Fibroblast of upper back skin (primary cell): ENCODE measurements around the gene CPEB3.
"Not testable (repeated sequence)": the region's sequence is repeated elsewhere in the genome, so short reads cannot be mapped to it uniquely, and the experiment has no call there.

Source experiments
- DNase-seq: peaks from one replicate; pipeline ENCODE4 v3.0.0-alpha.2; 2013

Gene CPEB3

DNA sequence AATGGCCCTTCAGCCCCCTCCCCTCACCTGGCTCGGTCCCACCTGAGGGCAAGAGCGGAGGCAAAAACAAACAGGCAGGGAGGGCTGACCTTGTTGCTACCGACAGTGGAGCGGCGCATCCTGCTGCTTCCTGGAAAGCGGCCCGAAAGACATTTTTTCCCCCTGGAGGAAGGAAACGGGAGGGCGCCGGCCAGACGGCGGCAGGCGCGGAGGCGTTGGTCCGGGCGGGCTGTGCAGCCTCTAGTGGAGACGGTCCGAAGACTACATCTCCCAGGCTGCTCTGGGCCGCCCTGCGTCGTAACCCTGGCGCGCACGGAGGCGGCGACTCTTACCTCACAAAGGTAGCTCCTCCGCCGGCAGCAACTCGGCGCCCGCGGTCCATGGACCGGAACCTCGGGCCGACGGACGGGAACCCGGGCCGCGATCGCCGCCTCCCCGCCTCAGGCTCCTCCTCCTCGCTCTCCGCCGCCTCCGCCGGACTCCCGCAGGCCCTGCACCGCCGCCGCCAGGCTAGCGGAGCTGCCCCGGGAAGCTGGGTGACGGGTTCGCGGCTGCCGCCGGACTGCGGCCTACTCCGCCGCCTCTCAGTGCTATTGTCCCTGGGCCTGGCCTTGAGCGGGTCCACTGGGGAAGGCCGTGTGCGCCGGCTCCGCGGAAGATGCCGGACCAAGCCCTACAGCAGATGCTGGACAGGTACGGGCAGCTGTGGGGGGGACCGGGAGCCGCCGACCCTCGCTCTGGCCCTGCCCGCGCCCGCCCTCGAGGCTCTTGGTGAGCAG, at the start of gene CPEB3, which contains the start of gene MARCHF5:
CPEB3 (minus strand) TSS at position 242 of the 779 bp plus-strand sequence. CDS start 50,728 bp downstream, outside the sequence.
MARCHF5 (plus strand) TSS at position 331 of the 779 bp plus-strand sequence; CDS start at position 659, 328 bp downstream.
- DNase-seq: peak; percentile 95

DNA sequence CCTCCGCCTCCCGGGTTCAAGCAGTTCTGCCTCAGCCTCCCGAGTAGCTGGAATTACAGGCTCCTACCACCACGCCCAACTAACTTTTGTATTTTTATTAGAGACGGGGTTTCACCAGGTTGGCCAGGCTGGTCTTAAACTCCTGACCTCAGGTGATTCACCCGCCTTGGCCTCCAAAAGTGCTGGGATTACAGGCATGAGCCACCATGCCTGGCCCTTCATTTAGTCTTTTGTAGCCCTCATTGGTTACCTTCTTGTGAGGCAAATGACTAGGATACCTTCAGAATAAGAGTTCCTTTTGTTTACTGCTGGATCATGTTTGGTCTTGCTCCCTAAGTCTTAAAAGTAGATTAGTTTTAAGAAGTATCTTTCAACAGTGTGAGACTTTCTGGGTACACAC, 39.0 kb upstream of the CPEB3 start:
- not testable (repeated sequence) for DNase-seq

DNA sequence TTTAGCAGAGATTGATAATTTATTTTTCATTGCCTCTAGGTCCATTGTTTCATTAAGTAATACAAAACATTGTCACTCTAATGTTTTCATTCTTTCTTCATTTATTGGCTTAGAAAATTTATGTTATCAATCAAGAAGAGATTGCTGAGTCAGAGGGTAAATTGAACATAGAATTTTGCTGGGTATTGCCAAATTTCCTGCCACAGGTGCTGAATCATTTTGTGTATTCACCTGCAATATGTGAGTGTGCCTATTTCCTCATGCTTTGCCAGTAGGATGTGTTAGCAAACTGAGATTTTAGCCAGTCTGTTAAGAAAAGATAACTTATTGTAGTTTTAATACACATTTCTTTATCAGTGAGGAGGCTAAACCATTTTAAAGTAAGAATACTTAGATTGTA, 38.1 kb upstream of the CPEB3 start:
- DNase-seq: no peak

DNA sequence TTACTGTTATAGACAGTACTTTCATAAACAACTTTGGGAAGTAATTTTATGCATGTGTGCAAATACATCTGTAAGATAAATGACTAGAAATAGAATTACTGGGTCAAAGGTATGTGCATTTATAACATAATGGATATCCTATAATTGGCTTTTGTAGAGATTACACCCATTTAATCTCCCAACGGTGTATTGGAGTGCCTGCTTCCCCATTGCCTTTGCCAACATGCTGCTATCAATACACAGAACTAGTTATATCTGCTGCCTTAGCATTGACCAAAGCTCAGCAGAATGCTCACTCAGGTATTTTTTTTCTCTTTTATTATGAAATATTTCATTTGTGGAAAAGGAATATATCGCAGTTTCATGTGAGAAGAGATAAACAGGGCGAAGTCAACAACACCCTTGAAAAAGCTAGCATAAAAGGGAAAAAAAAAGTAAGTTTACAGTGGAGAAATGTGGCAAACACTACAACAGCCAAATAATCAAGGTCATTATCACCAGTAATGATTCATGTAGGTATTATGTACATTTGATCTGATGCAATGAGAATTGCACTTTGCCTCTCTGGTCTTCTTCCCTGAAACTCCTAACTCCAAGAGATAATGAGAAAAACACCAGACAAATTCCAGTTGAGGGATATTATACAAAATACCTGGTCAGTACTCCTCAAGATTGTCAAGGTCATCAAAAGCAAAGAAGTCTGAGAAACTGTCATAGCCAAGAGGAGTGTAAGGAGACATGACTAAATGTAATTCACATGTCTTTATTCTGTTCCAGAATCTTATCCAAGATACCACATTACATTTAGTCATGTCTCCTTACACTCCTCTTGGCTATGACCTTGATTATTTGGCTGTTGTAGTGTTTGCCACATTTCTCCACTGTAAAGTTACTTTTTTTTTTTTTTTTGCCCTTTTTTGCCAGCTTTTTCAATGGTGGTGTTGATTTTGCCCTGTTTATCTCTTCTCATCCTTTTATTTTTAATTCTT, 36.9 kb upstream of the CPEB3 start:
- DNase-seq: no peak

DNA sequence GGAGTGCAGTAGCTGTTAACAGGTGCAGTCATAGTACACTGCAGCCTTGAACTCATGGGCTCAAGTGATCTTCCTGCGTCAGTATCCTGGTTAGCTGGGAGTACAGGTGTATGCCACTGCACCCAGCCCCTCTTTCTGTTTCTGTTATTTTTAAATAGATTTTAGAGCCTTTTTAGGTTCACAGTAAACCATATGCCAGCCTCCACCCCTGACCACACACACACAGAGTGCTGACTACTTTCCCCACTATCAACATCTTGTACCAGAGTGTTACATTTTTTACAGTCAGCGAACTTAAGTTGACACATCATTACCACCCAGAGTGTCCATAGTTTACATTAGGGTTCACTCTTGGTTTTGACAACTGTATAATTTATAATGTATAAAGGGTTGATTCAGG, 32.2 kb upstream of the CPEB3 start:
- DNase-seq: no peak

DNA sequence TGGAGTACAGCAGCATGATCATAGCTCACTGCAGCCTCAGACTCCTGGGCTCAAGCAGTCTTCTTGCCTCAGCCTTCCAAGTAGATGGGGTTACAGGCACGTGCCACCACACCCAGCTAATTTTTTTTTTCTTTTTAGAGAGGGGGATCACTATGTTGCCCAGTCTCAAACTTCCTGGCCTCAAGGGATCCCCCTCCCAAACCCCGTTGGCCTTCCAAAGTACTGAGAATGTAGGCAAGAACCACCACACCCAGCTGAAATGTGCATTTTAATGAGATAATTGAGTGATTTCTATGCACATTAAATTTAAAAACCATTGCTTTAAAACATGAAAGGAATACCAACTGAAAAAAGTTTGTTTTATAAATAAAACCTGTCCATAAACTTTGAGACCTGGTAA, 25.7 kb upstream of the CPEB3 start:
- DNase-seq: no peak

DNA sequence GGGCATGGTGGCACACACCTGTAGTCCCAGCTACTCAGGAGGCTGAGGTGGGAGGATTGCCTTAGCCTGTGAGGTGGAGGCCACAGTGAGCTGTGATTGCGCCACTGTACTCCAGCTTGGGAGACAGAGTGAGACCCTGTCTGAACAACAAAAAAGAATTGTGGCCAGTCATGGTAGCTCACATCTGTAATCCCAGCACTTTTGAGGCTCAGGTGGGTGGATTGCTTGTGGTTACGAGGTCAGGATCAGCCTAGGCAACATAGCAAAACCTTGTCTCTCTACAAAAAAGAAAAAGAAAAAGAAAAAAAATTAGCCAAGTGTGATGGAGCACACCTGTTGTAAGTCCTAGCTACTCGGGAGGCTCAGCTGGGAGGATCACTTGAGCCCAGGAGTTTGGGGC, 22.9 kb upstream of the CPEB3 start:
- no peak for DNase-seq

DNA sequence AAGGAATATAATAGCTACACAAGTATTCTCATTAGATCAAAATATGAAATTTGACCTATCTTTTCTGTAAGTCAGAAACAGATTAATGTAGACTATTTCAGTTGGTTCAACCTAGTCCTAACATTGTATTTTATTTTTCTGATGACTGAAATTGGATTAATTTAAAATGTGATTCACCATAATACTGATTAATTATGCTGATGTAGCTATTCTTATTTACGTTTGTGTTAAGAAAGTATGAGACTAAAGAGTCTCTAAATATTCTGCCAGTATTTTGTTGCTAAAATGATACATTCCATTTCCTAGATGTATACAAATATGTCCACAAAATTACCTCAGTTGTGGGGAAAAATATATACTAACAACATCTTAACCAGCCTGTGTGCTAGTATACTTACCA, 18.4 kb upstream of the CPEB3 start:
- DNase-seq: no peak

DNA sequence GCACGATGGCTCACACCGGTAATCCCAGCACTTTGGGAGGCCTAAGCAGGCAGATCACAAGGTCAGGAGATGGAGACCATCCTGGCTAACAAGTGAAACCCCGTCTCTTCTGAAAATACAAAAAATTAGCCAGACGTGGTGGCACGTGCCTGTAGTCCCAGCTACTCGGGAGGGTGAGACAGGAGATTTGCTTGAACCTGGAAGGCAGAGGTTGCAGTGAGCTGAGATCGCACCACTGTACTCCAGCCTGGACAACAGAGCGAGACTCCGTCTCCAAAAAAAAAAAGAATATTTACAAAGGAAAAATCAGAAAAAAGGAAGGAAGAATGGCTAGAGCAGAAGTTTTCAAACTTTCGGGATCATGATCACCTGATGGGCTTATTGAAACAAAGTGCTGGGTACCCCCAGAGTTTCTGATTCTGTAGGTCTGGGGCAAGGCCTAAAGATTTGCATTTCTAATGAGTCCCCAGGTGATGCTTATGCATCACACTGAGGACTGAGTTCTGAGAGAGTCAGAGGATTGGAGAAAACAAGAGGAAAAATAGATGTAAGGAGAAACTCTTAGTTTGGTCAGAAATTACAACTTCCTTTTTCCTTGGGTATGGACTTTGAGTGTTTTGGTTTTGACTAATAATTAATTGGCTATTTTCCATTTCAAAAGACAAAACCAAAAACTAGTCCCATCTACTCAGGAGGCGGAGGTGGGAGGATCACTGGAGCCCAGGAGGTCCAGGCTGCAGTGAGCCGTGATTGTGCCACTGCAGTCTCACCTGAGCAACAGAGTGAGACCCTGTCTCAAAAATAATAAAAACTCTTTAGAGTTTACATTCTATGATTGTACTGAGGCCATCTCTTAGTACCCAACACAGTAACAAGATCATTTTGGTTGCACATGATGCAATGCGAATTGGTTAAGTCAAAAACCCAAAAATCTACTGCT, 14.5 kb upstream of the CPEB3 start:
- DNase-seq: no peak

DNA sequence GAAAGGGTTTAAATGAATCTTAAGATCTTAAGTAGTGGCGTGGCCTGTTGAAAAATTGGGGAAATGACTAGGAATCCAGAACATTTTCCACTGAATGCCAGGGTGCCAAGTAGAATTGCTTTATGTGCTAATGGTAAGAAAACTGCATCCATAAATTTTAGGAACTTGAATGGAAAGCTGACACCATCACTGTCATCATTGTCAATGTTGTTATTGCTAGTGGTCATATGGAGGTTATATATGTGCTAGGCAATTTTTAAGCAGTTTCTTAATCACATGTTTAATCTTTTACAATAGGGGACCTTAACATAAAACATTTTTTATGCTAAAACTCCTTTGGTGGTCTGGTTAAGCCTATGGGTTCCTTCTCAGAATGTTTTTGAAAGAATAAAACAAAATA, 13.2 kb upstream of the CPEB3 start:
- DNase-seq: no peak

DNA sequence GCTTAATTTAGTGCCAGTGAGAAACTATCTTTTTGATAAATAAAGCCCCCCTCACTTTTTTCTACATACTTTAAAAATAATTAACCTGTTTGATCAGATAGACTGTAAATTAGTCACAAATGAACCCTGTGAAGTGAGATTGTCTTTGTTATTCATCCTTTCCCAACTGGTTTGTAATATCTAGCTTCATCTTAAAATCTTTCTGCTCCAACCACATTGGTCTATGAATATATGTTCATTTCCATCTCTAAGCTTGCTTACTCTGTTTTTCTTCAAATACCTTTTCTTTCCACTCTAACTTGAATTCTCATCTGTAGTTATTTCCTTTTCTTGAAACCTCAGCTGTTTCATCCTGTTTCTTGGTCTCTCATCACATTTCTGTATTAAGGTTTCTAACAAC, 12.2 kb upstream of the CPEB3 start:
- DNase-seq: no peak

DNA sequence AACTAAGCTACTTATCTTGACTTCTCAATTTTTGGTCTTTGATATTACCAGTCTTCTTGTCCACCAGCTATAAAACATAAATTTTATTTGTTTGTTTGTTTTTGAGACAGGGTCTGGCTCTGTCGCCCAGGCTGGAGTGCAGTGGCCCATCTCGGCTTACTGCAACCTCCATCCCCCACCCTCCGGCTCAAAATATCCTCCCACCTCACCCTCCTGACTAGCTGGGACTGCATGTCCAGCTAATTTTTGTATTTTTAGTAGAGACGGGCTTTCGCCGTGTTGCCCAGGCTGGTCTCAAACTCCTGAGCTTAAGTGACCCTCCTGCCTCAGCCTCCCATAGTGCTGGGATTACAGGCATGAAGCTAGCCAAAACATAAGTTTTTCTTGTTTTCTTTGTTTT, 7.6 kb upstream of the CPEB3 start:
- no peak for DNase-seq

DNA sequence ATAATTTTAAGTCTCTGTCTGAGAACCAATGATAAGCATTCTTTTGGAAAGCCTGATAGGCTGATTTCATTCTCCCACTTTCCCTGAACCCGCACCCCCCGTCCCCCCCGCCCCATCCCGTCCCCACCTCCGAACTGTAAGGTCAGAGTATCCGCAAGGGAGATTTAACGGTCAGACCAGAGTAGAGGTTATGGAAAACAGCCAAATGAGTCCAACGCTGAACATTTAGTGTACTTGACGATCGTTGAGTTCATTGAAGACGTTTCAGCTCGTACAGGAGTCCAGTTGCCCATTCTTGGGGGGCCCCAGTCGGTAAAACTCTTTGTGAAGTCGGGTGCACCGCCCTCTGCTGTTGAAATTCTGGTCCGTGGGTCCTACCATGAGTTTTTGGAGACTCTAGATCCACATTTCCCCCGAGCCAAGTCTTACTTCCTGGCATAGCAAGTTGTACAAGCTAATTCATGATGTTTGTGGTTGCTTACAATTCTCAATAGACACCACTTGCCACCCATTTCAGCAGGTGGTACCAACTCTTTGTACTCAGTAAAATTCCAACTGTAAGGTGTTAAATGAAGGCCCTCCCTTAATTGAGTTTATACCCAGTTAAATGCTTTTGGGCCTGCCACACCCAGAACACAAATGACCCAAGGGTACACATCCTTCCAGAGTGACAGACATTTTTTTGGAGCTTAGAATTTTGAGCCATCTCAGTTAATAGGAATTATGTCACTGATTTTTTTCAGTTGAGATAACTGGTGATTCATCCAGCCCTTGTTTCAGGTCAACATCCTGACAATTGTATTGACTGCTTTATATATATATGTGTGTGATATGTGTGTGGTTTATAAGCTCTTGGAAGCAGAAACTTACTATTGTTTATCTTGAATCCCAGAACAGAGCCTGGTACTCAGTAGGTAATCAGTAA, 1.3 kb upstream of the CPEB3 start:
- peak; percentile 50 for DNase-seq

DNA sequence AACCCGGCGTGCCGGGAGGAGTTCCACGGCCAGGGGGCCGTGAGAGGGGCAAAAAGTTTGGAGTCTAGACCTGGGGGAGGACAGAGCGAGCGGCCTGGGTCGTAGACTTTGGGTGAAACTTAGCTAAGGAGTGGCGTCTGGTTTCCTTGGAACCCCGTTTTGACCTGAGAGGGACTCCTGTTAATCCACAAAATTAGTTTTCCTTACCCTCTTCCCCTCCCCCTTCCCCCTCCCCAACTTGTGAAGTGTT, 663 bp upstream of the CPEB3 start:
- no peak for DNase-seq

DNA sequence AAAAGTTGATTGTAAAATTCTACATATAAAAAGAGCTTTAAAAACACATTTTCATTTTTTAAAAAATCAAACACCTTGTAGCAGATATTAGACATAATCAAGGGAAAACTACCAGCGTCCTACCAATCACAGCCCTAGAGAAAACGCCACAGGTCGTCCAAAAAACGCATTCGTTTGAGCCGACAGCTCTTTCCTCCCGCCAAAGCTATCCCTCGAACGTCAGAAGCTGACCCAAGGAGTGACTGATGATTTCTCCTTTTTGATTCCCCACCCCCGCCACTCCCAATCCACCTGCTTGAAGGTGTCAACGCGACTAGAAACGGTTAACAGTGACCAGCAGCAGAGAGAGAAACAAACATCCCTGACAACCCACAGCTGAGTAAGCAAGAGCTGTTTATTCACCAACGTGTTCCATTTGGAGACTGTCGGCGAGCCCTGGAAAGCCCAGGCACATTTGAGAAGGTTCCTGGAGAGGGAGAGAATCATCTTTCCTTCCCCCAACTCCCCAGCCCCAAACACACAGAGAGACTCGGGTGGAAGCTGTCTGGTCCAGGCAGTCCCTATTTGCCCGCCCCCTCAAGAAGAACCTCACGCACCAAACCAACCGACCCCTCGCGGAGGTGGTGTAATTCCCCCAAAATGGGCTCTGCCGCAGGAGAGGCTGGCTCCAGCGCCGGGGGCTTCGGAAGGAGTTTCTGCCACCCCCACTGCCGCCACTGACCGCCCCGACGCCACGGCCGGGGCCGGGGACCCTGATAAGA, 622 bp downstream of the CPEB3 start:
- DNase-seq: no peak

DNA sequence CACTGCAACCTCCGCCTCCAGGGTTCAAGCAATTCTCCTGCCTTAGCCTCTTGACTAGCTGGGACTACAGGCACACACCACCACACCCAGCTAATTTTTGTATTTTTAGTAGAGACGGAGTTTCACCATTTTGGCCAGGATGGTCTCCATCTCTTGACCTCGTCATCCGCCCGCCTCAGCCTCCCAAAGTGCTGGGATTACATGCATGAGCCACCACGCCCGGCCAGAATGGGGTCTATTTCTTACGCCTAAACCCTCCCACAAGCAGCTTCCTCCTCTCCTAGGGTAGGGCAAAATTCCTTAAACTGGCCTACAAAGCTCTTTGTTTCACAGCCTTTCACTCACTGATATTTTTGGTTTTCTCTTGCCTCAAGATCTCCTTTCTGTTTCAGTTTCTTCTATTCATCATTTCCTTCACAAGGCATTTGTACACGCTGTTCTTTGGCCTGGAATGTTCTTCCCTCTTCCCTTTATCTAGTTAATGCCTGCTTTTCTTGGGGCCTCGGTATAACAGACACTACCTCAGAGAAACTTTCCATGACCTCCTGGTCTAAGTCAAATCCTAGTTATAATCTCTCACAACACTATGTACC, 6.7 kb downstream of the CPEB3 start:
- no peak for DNase-seq

DNA sequence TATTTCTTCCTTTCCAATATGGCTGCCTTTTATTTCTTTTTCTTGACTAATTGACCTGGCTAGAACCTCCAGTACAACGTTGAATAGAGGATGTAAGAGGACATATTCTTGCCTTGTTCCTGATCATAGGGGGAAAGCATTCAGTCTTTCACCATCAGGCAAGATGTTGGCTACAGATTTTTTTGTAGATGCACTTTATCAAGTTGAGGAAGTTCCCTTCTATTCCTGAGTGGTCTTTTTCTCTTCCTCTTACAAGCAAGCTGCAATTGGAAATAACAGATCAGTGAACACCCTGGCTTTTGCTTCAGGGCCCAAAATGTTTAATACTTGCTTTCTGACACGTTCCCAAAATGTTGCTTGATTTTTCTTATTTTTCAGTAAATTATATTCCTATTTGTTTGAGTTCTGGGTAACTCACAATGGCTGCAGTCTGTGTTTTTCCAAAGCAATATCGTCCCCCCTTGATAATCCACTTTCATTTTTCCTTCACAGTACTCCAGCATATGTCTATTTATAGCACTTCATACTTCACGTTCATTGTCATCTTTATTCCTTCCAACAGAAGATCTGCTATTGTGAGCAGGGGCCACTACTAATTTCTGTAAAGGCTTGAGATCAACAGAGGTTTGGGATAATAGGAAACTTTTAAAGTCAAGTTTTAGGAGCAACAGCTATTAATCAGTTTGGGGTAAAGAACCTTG, 11.7 kb downstream of the CPEB3 start:
- DNase-seq: no peak

DNA sequence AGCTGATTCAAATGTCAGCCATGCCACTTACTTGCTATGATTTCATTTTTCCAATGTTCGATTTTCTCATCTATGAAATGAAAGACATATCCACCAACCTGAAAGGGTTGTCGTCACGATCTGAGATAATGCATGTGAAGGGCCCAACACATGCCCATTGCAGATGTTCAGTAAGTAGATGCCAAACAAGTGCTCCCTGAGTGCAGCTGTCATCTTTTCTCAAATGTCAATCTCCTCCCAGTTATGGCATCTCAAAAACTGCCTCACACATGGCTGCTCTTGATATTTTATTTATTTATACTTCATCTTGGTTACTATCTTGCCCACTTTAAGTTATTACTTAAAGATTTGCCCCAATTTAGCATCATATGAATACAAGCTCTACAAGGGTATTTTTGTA, 16.8 kb downstream of the CPEB3 start:
- DNase-seq: no peak

DNA sequence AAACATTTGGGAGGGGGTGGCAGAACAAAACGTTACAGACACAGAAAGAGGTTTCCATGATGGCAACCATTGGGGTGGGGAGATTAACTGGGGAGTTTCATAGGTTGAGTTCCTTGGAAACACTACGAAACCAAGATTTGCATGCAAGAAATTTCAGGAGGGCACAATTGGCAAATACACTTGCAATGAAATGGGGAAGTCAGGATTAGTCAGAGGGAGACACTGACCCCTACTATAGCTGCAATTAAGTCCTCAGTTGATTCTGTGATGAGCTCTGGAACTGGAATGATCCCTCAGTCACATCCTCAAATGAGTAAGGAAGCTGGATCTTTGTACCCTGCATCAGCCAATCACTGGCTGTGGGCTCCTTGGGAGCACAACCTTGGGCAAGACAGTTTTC, 22.1 kb downstream of the CPEB3 start:
- DNase-seq: no peak

DNA sequence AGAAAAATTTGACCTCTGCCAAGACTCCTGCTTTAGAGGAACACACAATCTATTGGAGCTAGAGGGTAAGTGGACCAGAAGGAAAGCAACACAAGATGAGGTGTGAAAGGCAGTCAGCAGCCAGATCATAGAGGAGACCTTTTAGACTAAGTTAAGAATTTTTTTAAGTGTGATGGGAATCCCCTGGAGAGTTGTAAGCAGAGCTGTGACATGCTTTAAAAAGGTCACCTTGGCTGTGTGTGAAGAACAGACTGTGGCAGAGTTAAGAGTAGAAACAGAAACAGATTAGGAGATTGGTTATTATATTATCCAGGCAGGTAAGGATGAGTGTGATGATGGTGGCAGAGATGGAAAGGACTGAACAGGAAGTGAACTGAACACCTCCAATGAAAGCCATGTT, 23.5 kb downstream of the CPEB3 start:
- DNase-seq: no peak
